ENCODE data around the gene C6orf15. TPM values are rescaled to one million over a fixed set of nuclear protein-coding genes. Genes with fewer than 3 reads are reported as not detected.

Gene C6orf15
- total RNA-seq, 1 donor from 2014 or later: not detected

DNA sequence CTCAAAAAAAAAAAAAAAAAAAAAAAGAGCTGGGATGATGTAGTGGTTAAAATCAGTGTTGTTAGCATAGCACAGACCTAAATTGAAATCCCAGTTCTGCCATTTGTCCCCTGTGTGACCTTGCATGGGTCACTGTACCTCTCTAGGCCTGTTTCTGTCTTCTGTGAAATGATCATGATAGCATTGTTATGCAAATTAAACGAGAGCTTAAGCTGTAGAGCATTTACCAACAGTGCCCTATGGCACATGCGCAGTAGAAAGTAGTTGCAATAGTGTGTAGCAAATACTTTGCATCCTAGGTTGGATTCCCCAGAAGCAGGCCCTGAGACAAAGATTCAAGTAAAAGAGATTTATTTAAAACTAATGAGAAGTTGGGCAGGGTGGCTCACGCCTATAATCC is 19.2 kb upstream of the C6orf15 start:
- DNase-seq (ENCODE audit: extremely low read depth, low read depth, low spot score): no peak

DNA sequence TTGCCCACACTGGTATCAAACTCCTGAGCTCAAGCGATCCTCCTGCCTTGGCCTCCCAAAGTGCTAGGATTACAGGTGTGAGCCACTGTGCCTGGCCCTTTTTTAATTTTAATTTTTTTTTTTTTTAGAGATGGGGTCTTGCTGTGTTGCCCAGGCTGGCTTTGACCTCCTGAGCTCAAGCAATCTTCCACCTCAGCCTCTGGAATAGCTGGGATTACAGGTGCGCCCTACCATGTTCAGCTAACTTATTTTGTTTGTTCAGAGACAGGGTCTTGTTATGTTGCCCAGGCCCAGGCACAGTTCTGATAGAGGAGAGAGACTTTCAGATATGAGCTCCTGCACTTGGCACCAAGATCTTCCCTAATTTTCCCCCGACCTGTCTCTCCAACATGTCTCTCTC is 18.4 kb upstream of the C6orf15 start:
- no peak for DNase-seq (ENCODE audit: extremely low read depth, low read depth, low spot score)

DNA sequence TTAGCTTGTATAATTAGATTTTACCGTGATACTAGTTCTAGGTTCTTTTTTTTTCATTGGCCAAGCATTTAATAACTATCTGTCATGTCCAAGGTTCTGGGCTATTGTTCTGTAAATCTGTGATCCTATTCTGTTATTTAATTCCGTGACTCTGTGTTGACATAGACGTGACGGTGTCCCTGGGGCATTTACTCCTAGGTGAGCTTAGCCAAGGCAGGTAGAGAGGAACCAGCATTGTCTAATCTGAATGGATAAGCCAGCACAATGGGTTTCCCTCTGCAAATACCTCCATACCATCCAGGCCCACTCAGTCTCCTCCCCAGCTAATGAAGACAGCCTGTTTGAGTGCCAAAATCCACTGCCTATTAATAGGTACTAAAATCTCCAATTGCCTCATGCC is 16.8 kb upstream of the C6orf15 start:
- no peak for DNase-seq (ENCODE audit: extremely low read depth, low read depth, low spot score)

DNA sequence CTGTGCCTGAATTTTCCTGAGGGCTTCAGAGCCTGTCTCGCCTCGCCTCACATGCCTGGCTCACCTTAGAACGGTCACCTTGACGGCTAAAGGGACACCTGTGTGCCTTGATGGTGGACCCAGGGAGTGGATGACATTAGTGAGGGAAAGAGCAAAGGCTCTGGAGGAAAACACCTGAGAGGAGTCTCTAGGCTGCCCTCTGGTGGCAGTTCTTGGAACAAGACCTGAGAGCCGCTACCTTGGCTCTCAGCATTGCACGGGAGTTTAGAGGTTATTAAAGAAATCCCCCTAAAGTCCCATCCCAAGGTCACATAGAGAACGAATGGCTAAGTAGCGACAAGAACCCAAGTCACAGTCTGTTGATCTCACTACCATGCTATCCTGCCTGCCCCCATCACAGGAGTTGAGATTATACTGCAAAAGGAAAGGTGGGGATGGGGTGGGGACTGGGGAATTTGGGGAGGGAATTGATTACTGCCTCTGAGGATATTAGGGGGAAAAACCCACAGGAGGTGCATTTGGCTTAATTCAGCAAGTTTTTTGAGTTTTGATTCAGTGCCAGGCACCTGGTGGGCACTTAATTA is 15.8 kb upstream of the C6orf15 start:
- no peak for DNase-seq (ENCODE audit: extremely low read depth, low read depth, low spot score)

DNA sequence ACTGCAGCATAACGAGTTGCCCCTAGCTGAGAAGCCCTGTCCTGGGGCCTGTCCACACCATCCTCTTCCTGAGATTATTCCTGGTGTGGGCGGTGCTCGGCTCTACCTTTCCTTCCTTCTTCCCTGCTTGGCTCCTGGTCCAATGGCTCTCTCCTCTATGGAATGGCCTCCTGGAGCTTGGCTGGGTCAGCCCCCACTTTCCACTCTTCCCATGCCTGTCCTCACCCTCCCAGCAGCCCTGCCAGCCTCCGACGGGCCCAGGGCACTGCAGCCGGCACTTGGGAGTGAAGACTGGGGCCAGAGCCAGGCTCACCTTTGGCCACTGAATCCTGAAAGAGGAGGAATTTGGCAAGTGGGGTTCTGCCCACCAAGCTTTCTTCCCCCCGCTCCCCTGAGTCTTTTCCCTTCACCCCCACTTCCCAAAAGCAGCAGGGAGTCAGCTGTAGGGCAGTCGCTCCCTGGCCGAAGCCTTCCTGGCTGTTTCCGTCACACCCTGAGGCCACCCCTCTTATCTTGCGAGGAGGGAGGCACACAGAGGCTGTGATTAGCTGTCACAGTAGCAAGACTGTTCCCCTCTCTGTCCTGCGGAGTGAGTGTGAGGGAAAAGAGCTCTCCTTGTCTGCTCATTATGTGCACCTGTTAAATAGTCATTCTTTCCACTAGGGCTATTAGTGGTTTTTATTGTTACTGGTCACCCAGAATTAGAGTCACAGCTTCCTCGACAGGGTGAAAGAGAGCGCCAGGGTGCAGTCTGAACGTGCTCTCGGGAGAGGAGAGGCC is 14.2 kb upstream of the C6orf15 start:
- DNase-seq (ENCODE audit: extremely low read depth, low read depth, low spot score): no peak

DNA sequence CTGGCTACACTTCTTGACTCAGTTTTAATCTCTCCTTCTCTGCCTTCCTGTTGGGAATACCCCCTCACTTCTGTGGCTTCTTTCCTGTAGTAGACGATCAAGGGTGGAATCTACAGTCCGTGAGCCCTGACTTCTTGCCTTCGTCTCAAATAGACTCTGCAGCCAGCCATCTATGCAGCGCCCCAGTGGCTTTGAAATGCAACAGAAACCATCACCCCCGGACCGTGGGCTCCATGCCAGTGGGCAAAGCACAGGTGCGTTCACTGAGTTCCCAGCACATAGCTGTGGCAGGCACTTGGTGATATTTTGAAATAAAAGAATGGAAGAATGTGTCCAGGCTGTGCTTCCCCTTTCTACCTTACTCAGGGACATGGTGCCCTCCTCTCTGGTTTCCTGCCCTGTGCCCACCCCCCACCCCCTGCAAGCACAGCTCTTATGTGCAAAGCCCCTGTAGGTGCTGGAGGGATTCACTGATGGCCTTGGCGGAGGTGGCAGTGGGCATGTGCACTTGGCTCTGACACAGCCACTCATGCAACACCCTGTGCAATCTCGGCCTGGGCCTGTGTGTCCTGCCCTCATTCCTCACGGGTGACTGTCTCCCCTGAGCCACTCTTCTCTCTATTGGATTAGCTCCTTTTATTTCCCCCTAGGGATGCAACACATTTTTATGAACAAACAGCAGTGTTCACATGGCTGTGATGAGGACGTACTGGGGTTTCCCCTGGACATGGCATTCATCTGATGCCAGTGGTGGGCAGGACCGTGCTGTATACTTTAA is 13.4 kb upstream of the C6orf15 start:
- DNase-seq (ENCODE audit: extremely low read depth, low read depth, low spot score): no peak

DNA sequence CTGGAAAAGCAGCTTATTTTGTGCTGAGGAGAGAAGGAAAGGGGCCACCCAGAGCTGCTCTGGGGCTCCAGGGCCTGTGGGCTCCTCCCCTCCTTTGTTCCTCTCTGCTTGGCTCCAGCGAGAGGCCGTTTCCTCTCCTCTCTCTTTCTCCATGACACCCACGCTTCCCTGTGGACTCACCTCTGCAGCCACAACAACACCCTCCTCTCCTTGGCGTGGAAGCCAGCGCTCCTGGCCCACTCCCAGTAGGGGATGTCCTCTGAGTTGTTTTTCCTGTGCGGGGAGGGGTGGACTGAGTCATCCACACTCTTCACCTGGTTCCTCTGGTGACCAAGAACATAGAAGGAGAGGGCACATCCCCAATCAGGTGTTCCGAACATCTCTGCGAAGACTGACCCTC is 12.8 kb upstream of the C6orf15 start:
- DNase-seq (ENCODE audit: extremely low read depth, low read depth, low spot score): no peak

DNA sequence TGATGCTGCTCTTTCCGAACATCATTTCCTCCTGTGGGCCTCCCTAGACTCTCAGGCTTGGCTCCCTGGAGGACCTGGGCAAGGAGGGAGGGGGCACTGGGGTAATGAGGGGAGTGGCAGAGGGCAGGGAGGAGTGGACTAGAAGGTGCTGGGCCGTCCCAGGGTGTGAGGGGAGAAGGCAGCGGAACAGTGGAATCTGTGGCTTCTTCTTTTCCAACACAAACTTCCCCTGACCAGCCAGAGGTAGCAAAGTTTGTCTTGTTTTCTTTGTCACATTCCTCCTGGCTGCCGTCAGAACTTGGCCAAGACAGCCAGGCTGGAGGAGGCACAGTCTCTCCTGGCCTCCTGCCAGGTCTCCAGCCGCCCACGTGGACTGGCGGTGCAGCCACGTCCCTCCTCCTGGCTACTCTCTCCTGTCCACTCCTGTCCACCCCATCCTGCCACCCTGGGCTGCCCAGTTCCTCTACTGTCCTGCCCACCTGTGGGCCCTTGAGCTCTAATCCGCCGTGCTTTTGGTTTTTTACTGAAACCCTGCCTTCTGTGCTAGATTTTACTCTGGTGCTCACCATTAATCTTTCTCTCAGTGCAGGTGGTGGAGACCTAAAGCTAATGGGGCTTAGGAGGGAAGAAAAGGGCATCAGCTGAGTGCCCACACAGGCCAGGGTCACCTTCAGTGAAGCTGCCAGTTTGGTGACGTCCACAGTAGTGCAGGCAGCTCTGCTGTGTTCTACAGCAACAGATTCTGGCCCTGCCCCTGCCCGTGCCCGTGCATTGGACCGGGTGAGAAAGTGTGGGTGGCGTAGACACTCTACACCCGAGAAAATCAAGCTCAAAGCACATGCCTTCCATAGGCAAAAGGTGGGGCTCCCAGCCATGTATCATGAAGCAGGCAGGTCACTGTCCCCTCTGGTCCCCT is 10.7 kb upstream of the C6orf15 start:
- no peak for DNase-seq (ENCODE audit: extremely low read depth, low read depth, low spot score)

DNA sequence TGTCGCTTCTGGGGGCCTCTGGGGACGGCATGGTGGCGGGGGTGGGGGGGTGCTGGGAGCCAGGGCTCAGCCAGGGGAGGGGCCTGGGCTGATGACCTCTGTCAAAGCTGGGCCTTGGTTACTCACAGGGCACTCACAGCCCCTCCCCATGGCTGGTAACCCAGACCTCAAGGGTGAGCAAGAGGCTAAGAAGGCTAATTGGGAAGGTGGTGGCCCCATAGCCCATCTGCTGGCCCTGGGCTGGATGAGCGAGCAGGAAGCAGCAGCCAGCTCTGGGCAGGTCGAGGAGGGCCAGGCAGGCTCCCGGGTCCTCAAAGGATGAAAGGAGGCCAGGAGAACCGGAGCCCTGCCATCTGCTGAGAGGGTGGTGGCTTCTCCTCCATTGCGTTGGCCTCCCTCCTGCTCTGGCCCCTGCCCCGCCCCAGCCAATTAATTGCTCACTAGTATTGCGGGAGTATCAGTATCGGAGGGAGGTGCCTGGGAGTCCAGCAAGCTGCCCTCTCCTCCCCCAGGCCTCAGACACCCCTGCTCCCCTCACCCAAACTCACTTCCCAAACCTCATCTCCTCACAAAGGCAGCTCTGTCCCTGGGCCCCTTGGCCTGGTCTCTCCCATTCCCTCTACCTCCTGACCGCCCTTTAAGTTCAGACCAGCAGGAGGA is 8.9 kb upstream of the C6orf15 start:
- DNase-seq (ENCODE audit: extremely low read depth, low read depth, low spot score): no peak

DNA sequence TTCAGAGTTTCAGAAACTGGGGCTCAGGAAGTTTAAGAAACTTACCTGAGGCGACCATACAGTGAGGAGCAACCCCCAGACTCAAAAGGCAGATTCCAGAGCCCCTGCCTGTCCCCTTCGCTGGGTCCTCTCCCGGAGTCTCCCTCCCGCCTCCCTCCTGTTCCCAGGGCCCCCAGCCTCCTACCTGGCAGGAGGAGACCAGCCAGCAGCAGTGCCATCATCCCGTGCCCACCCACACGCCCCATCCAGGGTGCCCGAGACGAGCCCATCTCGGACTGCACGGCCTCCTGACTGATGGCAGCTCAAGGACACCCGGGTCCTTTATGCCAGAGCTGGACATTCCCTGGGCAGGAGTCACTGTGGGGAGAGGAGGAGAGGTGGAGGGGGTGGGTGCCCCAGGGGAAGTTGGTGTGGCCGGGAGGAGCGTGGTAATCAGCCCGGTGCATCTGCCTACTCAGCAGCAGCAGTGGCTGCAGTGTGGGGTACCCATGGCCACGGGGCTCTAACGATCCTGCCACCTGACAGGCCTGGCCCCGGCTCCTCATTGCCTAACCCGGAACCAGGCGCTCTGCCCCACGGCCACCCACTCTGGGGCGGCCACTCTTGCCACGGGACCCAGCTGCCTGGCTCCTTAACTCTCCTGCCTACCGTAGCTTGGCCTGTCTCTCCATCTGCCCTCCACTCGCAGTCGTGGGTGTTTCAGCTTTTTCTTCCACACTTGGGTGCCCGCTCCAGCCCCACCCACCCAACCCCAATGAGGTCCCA is 8.0 kb upstream of the C6orf15 start, which contains the start of gene CDSN:
TSS of gene CDSN (minus strand) at position 296 of the 765 bp plus-strand sequence. CDS start at position 269, 27 bp downstream.
- no peak for DNase-seq (ENCODE audit: extremely low read depth, low read depth, low spot score)

DNA sequence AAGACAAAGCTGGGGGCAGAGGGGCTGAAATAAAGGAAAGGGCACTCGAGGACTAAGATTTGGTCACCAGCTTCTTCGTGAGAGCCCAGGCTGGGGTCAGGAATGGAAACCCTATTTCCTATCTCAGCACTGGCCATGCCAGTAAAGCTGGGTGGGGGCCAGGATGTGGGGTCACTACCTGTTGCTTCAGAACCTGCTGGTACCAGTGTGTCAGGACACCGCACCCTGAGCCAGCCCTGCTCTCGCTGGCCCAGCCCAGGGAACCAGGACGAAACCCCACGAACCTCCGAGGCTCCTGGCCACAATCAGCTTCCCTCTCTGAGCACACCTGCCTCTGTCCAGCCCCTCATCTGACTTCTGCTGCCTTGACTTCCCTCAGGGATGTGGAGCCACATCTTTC is 5.8 kb upstream of the C6orf15 start:
- no peak for DNase-seq (ENCODE audit: extremely low read depth, low read depth, low spot score)

DNA sequence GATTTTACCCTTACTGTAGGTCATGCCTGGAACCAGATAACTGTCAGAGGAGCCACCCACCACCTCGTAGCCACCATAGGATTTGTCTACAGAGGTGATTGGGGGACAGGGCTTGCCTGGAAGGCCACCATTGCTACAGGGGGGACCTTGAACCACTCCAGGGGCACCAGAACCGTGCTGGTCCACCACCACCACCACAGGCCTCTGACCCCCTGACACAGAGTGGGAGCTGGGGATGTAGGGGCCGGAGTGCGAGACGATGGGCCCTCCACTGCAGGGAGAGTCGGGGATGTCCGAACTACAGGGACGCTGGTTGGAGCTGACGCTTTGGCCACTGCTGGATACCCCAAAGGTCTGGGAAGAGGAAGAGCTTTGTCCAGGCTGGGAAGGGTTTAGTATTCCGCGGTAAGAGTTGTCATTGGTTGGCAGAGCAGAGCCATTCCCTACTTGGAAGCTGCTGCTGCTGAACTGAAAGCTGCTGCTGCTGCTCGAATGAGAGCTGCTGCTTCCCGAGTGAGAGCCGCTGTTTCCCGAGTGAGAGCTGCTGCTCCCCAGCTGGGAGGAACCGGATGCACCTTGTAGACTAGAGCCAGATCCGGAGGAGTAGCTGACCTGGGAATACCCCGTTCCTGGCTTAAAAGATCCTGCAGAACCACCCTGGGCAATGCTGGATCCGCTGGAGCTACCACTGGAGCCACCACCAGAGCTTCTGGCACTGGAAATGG is 4.4 kb upstream of the C6orf15 start:
- DNase-seq (ENCODE audit: extremely low read depth, low read depth, low spot score): no peak

DNA sequence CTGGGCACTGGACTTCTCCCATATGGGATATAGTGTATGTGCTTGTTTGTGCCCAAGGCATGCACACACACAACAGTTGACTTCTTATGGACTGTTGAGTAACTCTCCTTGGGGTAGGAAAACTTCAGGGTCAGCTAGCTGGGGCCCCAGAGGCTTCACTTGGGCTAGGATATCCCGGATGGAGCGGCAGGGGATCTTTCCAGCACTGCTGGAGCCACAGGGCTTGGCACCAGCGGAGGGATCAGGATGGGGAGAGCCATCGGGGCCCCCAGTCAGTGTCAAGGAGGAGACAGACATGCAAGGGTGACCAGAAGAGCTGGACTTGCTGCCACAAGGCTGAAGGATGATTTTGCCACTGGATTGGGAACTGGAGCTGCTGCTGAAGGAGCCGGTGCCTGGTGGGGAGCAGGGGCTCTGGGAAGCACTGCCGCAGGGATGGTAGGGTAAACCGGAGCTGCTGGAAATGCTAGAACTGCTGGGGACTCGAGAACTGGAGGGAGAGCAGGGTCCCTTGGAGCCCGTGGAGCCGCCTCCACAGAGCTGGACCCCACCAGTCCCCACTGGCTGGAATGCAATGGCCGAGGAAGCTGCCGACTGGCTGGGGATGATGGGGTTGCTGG is 3.7 kb upstream of the C6orf15 start:
- no peak for DNase-seq (ENCODE audit: extremely low read depth, low read depth, low spot score)

DNA sequence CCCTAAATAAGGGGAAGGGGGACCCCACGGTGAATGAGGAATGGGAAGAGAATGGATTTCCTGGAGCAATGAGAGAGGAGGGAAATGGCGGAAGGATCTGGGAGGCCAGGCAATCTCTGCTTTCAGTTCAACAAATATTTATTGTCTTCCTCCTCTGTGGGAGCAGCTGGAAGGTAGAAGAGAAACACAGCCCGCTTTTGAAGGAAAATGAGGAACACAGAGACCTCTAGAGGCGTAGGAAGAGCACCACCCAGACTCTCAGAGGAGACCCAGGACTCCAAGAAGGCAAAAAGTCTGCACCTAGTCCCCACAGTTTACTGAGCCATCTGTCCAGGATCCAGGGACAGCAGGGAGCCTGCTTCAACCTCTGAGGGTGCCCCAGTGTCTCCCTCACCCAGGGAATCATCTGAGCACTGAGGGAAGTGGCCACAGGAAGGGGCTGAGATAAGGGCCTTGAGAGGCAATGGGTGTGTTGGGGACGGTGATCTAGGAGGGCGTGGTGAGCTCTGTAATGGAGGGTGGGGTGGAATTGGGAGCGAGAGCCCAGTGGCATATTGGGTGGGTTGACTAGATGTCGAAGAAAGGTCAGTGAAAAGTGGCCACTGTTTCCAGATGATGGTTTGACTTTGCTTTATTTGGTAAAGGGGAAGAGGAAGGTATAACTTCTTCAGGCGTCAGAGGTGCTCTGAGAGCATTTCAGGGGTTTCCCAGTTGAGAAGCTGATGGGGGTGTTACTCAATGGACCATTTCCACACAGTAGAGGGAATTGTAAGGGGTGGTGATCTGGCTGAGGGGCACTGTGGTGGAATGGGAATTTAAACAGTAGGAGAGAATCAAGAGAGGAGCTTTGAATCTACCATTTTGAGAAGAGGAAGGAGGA is 2.8 kb upstream of the C6orf15 start:
- peak; percentile 65 for DNase-seq (ENCODE audit: extremely low read depth, low read depth, low spot score)

DNA sequence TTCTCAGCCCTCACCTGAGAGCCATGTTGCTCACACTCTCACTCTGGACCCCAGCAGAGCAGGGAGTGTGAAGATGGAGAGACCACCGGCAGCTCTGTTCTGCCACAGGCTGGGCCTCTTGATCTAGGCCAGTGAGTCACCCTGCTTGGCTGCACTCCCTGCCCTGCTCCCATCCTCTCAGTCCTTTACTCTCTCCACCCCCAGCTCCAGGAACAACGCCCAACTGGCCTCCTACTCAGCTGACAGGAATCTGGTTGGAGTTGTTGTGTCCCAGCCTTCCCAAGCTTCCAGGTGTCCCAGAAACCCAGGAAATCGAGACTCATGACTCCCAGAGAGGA is 2.1 kb upstream of the C6orf15 start, which contains the start of gene PSORS1C1:
TSS of gene PSORS1C1 (plus strand) at position 260 of the 338 bp plus-strand sequence. CDS start 14,833 bp downstream, outside the sequence.
- peak; percentile 58 for DNase-seq (ENCODE audit: extremely low read depth, low read depth, low spot score)

DNA sequence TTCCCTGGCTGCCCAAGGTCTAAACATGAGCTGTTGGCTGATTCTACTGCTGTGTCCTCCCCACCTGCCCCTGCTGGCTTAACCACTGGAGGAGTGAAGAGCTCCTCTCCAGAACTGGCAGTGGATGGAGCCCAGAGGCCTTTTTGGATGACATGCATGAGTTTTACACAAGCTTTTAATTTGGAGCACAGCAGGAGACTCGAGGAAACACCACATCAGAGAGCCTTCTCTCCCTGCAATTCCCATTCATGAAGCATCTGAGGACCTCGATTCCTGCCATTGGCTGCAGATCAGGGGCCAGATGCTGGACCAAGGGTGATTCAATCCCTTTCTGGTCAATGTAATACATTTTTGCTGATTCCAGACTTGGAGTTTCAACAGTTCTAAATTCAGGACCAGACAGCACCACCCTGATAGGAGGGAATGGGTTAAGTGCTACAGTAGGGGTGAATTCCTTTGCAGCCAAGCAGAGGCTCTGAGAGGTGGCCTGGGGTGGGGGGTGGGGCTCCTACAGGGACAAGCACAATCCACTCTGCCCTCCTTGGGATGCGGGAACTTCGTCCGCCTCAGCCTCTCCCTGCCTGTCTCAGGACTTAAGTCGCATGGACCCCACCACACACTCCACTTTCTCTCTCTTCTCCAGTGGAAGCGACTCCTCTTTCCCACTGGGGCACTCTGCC is 1.6 kb upstream of the C6orf15 start:
- no peak for DNase-seq (ENCODE audit: extremely low read depth, low read depth, low spot score)

DNA sequence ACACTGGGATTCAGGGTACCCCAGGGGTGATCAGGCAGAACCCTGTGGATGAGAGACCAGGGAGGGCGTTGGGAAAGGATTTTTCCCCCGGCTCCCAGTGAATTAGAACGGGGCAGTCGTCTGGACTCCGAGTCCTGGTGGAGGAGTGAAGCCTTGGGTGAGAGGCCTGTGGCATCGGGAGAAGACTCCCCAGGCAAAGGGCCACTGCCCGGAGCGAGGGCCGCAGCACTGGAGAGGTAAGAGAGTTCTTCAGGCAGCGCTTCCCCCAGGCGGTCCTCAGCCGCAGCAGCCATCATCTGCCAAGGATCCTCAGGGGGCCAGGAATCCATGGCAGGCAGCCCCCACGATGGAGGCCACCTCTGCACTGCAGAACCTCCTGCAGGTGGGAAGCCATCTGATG is 663 bp downstream of the C6orf15 start:
- DNase-seq (ENCODE audit: extremely low read depth, low read depth, low spot score): no peak

Measured in glomerular endothelial cell (primary cell).